GM18861 (cell line): ENCODE results near the gene DTNBP1.
"Not testable (repeated sequence)": the region's sequence is repeated elsewhere in the genome, so short reads cannot be mapped to it uniquely, and the experiment has no call there.

Experiments used
- ATAC-seq: cut with Tn5 transposase; IDR thresholded peaks from one replicate; pipeline ENCODE4 v1.9.1; 2021; ENCODE audit not compliant: unreplicated experiment

DTNBP1 gene

DNA sequence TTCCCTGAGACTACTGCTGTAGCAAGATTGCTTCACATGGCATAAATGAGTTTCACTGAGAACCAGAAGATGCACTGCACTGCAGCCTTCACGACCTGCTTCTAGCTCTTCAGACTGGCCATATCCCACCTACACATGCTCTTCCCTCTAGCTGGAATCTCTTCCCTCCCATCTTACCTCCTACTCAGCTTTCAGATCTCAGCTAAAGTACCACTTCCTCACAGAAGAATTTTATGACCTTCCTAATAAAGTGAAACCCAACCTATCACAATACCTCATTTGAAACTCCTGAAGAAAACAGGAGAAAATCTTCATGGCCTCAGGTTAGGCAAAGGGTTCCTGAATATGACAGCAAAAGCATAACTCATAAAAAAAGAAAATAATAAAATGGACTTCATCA, 99.9 kb downstream of the DTNBP1 start:
- no peak for ATAC-seq

DNA sequence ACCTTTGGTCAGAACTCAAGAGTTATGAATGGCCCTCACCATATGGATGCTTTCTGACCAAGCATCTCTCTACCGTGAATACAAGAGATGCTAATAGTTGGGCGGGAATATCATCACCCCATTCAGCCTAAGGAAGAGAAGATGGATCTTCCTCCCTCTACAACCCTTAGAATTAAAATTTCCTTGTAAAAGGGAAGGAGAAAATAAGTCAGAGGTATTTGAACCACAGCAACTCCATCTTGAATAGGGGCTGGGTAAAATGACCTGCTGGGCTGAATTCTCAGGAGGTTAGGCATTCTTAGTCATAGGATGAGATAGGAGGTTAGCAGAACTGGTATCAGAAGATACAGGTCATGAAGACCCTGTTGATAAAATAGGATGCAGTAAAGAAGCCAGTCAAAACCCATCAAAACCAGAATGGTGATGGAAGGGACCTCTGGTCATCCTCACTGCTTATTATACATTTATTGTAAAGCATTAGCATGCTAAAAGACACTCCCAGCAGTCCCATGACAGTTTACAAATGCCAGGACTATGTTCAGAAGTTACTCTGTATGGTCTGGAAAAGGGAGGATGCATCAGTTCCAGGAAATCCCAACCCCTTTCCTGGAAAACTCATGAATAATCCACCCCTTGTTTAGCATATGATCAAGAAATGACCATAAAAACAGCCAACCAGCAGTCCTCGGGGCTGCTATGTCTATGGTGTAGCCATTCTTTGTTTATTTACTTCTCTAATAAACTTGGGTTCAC, 101.2 kb downstream of the DTNBP1 start:
- no peak for ATAC-seq

DNA sequence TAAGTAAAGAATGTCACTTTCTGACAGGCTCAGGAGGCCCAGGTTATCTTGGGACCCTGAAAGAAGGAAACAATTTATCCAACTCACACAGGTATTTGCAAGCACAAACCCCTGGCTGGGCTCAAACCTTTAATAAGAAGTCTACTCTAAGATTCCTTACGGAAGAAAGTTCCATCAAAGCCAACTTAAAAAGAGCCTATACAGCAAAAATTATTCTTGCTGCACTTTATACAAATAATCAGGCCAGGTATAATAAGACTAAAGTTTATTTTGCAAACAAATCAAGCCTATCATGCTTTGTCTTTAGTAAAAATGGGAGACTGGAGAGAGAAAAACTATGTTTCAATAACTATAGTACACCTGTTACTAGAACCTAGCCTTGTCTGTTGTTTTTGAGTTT, 102.1 kb downstream of the DTNBP1 start:
- no peak for ATAC-seq

DNA sequence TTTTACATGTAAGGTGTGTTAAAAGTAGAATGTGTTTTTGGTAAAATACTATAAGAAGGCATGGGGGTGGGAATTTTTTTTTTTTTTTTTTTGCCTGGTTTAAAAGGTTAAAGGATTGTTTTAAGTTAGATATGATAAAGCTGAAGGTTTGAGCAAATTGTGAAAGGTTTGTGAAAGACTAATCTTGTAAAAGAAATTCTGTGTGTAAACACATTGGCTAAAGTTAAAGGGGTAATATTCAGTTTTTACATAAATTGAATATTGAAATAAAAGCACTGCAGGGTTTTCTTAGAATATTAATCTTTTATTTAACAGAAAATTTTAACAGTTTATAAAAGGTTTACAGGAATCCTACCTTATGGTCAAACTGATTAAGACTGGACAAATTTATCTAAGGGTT, 105.7 kb downstream of the DTNBP1 start:
- ATAC-seq, result no peak

DNA sequence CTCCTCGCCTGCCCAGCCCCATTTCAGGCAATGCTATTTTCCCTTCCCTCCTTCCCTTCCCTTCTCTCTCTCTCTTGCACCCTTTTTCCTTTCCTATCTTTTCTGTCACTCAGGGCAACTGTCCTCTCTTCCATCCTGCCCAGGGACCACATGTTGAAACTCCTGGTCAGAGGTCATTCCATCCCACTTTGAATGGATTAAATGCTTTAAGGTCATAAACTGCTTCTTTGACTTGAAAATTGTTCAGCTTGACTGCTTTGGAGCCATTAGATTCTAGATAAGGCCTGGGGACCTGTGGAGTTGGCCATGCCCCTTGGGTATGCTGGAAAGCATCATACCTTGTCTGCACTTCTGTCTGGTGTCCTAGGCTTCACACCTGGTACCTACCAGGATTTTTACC, 106.1 kb downstream of the DTNBP1 start:
- ATAC-seq, result no peak

DNA sequence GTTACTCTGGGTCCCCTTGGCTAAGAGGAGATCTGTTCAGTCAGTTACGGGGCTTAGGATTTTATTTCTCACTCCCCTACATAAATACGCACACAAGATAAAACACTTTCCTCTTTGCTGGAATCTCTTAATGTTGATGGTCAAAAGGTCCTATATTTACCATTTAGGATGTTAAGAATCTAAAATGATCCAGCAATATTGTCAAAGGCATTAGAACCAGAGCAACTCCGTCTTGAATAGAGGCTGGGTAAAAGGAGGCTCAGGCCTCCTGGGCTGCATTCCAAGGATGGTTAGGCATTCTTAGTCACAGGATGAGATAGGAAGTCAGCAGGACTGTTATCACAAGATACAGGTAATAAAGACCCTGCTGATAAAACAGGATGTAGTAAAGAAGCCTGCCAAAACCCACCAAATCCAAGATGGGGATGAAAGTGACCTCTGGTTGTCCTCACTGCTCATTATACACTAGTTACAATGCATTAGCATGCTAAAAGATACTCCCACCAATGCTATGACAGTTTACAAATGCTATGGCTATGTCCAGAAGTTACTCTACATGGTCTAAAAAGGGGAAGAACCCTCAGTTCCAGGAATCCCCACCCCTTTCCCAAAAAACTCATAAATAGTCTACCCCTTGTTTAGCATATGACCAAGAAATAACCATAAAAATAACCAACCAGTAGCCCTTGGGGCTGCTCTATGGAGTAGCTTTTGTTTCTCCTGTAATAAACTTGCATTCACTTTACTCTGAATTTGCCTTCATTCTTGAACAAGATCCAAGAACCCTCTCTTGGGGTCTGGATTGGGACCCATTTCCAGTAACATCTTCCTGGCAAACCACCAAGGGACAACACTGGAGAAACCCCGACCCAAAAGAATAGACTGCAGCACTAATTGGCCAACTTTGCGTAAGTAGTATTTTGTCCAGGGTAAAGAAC, 107.5 kb downstream of the DTNBP1 start:
- ATAC-seq, result no peak

DNA sequence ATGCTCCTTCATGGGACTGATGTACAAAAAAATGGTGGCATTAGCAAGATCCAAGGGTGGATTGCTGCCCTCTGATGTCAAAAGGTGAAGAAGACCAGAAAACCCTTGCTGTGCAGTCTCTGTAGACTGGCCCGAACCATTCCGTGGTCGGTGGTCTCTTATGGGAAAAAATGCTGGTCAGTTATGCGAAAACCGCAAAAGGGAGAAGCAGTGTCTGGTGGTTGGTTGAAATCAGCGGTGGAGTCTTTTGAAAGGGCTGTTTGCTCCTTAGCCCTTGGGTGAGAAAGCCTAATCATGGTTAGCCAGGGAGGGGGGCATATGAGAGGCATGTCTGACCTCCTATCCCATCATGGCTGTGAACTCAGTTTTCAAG, 108.1 kb downstream of the DTNBP1 start:
- no peak for ATAC-seq

DNA sequence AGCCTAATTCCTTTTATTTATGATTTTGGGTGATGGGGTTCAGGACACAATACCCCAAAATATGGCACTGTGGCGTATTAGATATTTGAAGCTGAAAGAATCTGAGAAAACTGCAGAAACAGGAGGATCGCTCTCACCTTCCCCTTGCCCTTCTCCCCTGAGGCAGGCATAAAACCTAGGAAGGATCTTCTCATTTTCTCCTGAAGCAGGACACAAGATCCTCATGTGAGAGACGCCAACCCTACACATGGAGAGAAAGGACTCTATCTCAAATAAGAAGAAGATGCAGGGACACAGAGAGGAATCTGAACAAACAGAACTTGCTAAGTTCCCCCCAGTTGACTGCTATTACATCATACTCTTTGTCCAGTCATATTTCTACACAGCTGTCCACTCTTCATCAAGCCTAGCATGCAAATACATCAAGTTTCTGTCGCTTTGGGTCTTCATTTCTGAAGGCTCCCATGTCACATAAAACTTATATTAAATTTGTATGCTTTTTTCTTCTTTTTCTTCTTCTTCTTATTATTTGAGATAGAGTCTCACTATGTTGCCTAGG, 109.0 kb downstream of the DTNBP1 start:
- no peak for ATAC-seq

DNA sequence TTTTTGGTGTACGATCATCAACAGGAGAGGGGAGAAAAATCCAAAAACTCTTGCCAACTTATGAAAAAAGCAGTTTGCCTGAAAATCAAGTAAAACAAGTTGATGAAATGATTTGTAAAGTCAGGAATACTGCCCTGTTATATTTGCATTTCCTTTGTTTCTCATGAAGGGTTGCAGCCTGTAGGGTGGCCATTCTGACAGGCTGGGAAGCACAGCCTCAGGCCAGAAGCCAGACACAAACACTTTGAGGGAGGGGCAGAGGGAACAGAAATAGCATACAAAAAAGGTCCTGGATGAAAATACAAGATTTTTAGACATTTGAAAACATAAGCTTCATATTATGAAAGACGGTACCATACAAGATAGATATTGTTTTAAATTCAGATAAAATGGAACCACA, 109.8 kb downstream of the DTNBP1 start:
- no peak for ATAC-seq

DNA sequence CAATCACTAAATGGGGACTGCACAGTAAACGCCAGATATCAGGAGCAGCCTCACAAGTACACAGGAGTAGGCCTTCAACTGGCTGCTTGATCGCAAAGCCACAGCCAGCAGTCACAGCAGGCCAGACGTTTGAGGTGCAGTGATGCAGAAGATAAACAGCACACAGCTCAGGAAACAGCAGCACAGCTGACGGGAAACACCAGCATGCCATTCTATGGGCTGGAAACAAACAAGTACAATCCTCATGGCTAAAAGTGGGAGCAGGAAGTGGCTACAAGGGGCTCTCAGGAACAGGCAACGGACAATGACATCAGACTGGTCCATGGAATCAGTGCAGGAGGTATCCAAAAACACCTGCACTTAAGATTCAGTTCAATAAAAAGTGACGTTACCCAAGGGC, 111.0 kb downstream of the DTNBP1 start:
- no peak for ATAC-seq

DNA sequence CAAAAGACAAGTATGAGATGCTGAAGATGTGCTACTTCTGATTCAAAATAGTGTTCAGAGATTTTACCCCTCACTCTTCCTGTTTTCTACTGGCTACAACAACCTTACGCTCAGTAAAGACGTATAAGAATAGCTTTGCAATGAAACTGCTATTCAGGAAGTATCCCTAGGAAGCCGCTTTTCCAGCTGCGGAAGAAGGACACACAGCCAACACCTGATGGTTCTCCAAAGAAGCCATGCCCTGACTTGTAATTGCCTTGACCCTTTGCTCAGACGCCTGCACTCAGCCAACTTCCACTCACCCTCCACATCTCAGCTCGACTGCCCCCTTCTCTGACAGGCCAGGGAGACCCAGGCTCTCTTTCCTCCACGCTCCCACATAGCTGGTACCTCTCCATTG, 111.6 kb downstream of the DTNBP1 start:
- no peak for ATAC-seq

DNA sequence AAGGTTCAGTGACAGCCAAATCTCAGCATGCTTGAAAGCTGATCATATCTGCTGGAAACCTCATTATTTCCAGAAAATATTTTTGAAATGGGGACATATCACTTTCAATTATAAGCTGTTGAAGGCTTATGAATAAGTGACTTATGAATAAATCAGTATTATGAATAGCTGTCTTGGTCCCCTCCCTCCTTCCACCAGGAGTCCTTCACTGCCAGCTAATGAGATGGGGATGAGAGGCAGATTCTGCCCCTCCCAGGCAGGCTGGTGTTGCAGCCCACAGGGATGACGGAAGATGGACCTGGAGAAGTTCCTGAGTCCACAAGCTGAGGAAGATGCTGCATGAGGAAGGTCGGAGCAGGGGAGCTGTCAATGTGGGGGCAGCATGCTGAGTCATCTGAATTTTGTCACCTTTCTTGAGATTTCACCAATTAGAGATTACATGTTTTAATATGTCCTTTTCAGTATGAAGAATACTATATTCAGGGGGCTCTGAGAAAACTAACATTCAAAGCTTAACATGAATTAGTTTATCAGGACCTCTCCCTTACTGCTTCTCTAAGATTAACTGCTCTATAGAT, 112.2 kb downstream of the DTNBP1 start:
- no peak for ATAC-seq

DNA sequence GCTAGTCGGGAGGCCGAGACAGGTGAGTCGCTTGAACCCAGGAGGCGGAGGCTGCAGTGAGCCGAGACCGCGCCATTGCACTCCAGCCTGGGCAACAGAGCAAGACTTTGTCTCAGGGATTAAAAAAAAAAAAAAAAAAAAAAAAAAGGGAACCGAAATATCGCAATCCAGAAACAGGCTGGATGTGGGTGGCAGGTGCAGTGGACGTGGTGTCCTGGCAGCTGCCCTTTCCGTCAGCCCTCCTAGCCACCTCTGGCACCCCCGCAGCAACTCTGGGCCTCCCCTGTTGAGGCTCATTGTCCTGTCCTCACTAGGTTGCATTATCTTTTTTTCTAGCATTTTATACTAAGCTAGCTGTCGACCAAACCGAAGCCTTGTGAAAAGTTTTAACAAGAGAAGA, 113.5 kb downstream of the DTNBP1 start:
- ATAC-seq, result no peak

DNA sequence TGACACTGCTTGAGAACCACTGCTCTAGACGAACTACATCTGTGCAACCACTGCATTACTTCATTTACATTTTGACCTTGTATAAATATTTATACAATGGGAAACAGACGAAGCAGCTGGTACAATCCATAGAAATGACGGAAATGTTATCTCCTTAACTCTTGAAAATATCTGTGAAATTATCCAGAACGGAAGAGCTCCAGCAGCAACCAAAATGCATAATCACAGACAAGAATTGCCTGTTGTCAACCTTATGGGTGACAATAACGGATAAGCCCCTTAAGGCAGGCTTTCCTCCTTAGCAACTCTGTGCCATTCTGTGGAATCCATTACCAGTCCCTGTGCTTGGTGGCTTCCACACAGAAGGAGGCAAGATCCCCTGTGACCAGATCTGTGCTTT, 115.4 kb downstream of the DTNBP1 start:
- no peak for ATAC-seq

DNA sequence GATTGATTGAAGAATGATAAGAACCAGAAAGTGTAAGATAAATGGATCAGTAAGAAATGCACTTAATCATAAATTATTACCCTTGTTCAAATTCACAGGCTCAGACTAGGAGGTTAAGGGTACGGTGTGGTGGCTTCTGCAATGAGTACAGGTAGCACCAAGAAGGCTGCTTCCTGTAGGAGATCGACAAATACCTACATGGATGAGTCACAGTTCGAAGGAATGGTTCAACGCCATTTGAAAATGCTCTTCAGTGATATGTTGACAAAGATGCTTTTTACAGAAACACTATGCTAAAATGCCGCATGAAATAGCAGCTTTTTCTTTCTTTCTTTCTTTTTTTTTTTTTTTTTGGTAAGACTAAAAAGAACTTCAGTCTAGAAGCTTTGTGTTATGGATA, 116.2 kb downstream of the DTNBP1 start:
- no peak for ATAC-seq

DNA sequence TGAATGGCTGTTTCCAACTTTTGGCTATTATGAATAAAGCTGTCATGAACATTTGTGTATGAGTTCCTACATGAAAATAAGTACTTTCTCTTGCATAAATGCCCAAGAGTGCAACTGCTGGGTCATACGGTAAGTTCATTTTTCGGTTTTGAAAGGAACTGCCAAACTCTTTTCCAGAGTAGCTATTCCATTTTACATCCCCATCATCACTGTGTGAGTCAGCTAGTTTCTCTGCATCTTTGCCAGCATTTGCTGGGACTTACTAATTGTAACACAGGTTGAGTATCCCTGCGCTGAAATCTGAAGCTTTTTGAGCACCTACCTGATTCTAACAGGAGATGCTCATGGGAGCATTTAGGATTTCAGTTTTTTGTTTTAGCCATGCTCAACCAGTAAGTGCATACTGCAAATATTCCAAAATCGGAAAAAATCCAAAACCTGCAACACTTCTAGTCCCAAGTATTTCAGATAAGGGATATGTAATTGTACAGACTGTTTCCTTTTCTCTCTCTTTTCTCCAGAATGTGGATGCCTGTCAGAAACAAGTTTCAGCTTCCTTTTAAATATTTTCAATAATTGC, 118.4 kb downstream of the DTNBP1 start:
- ATAC-seq, result no peak

DNA sequence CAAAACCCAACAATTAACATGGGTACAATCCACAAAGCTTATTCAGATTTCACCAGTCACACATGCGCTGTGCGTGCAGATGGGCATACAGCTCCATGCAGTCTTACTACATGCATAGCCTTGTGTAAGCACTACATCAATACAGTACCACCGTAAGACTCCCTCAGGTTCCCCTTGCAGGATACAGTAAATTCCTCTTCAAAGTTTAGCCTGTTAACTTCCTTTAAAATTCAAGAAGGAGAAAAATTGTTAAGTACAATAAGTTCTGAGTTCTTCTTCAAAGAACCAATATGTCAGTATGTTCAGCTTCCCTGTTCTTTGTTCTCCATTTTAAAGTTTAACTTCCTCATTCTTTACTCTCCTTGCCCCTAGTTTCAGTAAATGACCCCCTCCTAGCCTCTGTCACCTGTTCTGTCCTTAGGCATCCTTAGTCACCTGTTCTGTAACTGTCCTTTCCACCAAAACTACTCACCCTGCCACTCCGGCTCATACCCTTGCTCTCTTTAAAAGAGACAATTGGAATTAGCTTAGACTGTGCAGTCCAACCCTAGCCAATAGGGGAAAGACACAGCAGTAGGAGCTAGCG, 119.4 kb downstream of the DTNBP1 start:
- not testable (repeated sequence) for ATAC-seq

DNA sequence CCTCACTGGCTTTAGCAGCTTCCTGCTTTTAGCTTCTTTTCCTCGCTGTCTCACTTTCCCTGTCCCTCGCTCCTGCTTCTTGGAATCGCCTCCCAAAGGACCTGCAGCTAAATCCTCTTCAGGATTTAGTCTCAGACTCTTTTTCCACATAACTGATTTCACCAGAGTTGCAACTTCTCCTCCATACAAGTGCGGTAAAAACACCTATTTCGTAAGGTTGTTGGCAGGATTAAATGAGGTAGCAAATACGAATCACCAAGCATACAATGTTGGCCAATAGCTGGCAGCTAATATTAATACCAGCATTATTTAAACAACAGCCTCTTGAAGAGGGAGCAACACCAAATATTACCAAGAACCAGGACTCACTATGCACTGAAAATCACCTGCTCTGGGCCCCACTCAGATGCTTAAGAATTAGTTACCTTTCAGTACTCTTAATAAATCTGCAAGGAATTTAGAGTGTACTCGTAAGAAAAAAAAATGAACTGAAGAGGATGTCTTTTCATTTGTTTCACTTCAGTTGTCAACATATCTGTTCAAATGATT, 123.0 kb downstream of the DTNBP1 start:
- ATAC-seq, result no peak

DNA sequence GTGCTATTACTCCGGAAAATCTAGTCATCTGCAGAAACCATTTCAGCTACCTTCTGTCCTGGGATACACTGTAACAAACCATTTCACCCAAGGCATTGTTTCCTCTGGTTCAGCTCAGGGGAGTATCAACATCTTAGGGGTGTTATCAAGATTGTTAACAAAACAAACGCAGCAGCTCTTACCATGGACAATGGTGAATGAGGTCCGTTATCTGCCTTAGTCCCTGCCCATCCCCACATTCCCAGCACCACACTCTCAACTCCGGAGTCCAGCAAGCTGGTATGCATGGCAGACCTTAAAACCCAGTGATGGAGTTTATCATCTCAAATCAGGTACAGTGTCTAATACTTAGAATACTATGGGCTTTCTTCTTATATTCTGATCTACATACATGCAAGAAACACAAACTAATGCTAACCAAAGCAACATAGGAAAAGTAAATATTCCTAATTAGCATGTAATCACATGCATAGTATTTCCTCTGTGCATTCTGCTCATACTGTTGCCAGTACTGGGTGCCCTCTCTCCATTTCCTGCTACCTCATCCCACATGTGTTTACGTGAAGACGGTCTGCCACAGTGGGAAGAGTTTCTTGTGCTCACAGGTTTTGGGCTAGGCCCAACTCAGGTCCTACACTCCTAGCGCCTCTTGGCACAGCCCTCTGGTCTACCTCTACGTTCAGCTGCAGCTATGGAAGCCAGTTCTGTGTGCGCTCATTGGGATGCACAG, 123.9 kb downstream of the DTNBP1 start:
- no peak for ATAC-seq

DNA sequence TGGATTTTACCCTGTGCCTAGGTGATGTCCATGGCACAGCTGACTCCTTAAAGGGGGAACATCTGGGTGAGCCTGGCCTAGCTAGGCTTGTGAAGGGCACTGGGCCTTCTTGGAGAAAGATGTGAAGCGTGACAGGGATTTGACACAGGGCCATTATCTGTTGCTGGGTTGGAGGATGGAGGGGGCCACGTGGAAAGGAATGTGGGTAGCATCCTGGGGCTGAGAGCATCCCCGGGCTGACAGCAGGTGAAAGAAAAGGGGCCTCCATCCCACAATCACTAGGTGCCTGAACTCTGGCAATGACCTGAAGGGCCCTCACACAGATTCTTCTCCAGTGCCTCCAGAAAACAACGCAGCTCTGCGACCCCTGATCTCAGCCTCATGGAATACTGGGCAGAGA, 124.7 kb downstream of the DTNBP1 start:
- ATAC-seq, result no peak
